Panc1 (cell line): ENCODE results near the gene CLCN1. TPM values are rescaled to one million over a fixed set of nuclear protein-coding genes. Genes with fewer than 3 reads are reported as not detected.

ENCODE experiments used
- ATAC-seq: fragments of 200-7000 bp; cut with Tn5 transposase; 2 replicates; pipeline ENCODE4 v1.9.1; 2020; ENCODE audit warnings: mild to moderate bottlenecking, moderate library complexity
- BruUV-seq: library from RNA; stranded (reverse); fragments of 400-500 nt; replicated peaks from 2 replicates; lab custom pipeline; 2021; lab: Mats Ljungman, UMichigan
- CTCF ChIA-PET: fragments of 300-600 bp; sonication (Branson Sonifier 250); formaldehyde crosslinking; loops from one replicate; lab custom pipeline; 2022; ENCODE audit warnings: antibody characterized with exemption; lab: Charles Lee
- POLR2A ChIA-PET: fragments of 300-600 bp; sonication (Branson Sonifier 250); formaldehyde crosslinking; loops from one replicate; lab custom pipeline; 2022; ENCODE audit warnings: antibody characterized with exemption; lab: Charles Lee
- DNase-seq: peaks from one replicate; pipeline ENCODE4 v3.0.0-alpha.2; 2010; ENCODE audit warnings: low read depth, low spot score
- H3K27ac ChIP-seq: 2 replicates; pipeline ENCODE4 v1.5.1; 2011; ENCODE audit warnings: mild to moderate bottlenecking, low read length, inconsistent platforms
- H3K27me3 ChIP-seq: fragments of 200-500 bp; sonication (Bioruptor generic); 2 replicates; pipeline ENCODE4 v1.6.0; 2014; ENCODE audit warnings: low read length, inconsistent platforms; ENCODE audit not compliant: control insufficient read depth, insufficient read depth
- H3K36me3 ChIP-seq: fragments of 200-500 bp; sonication (Bioruptor generic); 2 replicates; pipeline ENCODE4 v1.5.1; 2014; ENCODE audit warnings: inconsistent platforms, mild to moderate bottlenecking, low read length, moderate library complexity; ENCODE audit not compliant: control insufficient read depth, insufficient read depth
- H3K4me1 ChIP-seq: 2 replicates; pipeline ENCODE4 v1.5.1; 2011; ENCODE audit warnings: inconsistent platforms, mild to moderate bottlenecking, low read length, moderate library complexity; ENCODE audit not compliant: control insufficient read depth, insufficient read depth
- H3K4me3 ChIP-seq, 2 experiments: 2 replicates each; pipeline ENCODE4 v1.5.1; 2011 to 2012; ENCODE audit warnings: low read depth in 2 of 2, low read length in 2 of 2, mild to moderate bottlenecking in 2 of 2, inconsistent platforms in 1 of 2, moderate library complexity in 1 of 2
- H3K9me3 ChIP-seq: fragments of 200-500 bp; sonication (Bioruptor generic); 2 replicates; pipeline ENCODE4 v1.5.1; 2014; ENCODE audit warnings: low read depth, mild to moderate bottlenecking, inconsistent platforms, low read length, moderate library complexity; ENCODE audit not compliant: control insufficient read depth, insufficient read depth
- CTCF ChIP-seq: fragments of 450-650 bp; IDR thresholded peaks from 2 replicates; pipeline ENCODE4 v1.5.1; 2017; ENCODE audit warnings: mild to moderate bottlenecking
- POLR2AphosphoS5 ChIP-seq: IDR thresholded peaks from 2 replicates; pipeline ENCODE4 v1.6.1; 2012; ENCODE audit warnings: mild to moderate bottlenecking, low read depth, low read length, moderate library complexity
- REST ChIP-seq, 2 experiments: IDR thresholded peaks; 2 replicates each; pipeline ENCODE4 v1.6.1; 2011 to 2012; ENCODE audit warnings: low read depth in 2 of 2, control low read depth in 1 of 2, low read length in 1 of 2, mild to moderate bottlenecking in 1 of 2, moderate library complexity in 1 of 2; ENCODE audit not compliant: insufficient read depth in 1 of 2
- SIN3A ChIP-seq: IDR thresholded peaks from 2 replicates; pipeline ENCODE4 v1.6.1; 2012; ENCODE audit warnings: low read depth, mild to moderate bottlenecking, low read length, moderate library complexity, borderline replicate concordance; ENCODE audit not compliant: insufficient read depth
- TCF7L2 ChIP-seq: IDR thresholded peaks from 2 replicates; pipeline ENCODE4 v1.6.1; 2011; ENCODE audit warnings: mild to moderate bottlenecking, low read depth, low read length, inconsistent platforms
- in situ Hi-C: cut with HindIII; loops from 2 replicates; pipeline ENCODE4 v1.10.0; 2016; ENCODE audit warnings: low sequenced_read_pairs, low pct_unique_long_range_greater_than_20kb
- intact Hi-C: fragments of 100-400 bp; cut with micrococcal nuclease; formaldehyde crosslinking; loops from one replicate; pipeline ENCODE4 v1.10.0; 2022; ENCODE audit not compliant: unreplicated experiment
- total RNA-seq: library from RNA; stranded (reverse); gene quantifications from one replicate; pipeline ENCODE4 v1.2.1, GENCODE V29; 2021; ENCODE audit not compliant: unreplicated experiment

The CLCN1 gene
- total RNA-seq, 1 experiment from 2014 or later: 0.15 TPM

- CTCF ChIA-PET: no interaction called here
- no peaks in the 10 kb centered on the region for H3K27me3 ChIP-seq
- no peak overlapping the region for H3K27ac ChIP-seq
- POLR2A ChIA-PET: no interaction called here
- ATAC-seq: no peak
- no peak for DNase-seq
- intact Hi-C loops (no loop called here), in situ Hi-C loops (no loop called here)
- H3K9me3 ChIP-seq: no peaks in the 10 kb centered on the region
- no peak for TF ChIP-seq CTCF
- no peak for TF ChIP-seq REST (IDR thresholded peaks at IDR 0.05; ENCODE audit: insufficient read depth in 1 of 2, low read depth in 2 of 2, low read length in 1 of 2)
- TF ChIP-seq SIN3A: no peak
- TF ChIP-seq POLR2AphosphoS5: no peak
- TF ChIP-seq TCF7L2: no peak
- BruUV-seq: no TSS peak
- H3K36me3 ChIP-seq: no peaks in the 10 kb centered on the region
- H3K4me1 ChIP-seq: no peaks in the 10 kb centered on the region
- no peak overlapping the region for H3K4me3 ChIP-seq
These were observed 2.8 kb downstream of the CLCN1 start for GRCh38 chr7:143318661-143319060.

GRCh38 chr7:143320620-143321019 is 4.7 kb downstream of the CLCN1 start:
- in situ Hi-C loops: no loop called here
- ChIA-PET POLR2A (no interaction called here), CTCF (no interaction called here)

More at GRCh38 chr7:143320620-143321019, 4.7 kb downstream of the CLCN1 start:
- no peak for DNase-seq
- H3K9me3 ChIP-seq: no peaks in the 10 kb centered on the region
- no peak for ATAC-seq
- H3K27ac ChIP-seq: no peak overlapping the region
- TF ChIP-seq REST (IDR thresholded peaks at IDR 0.05; ENCODE audit: insufficient read depth in 1 of 2, low read depth in 2 of 2, low read length in 1 of 2): no peak
- TF ChIP-seq SIN3A: no peak
- H3K4me1 ChIP-seq: no peaks in the 10 kb centered on the region
- no TSS peak for BruUV-seq
- no peaks in the 10 kb centered on the region for H3K36me3 ChIP-seq
- no peaks in the 10 kb centered on the region; the same call in 1 of the 2 replicates for H3K27me3 ChIP-seq
- intact Hi-C loops: no loop called here
- no peak overlapping the region for H3K4me3 ChIP-seq
